Activated CD8-positive, alpha-beta memory T cell treated with anti-CD3 and anti-CD28 coated beads, Interleukin-2, amount 50 U/mL, for 24 hours (primary cell): ENCODE measurements around the gene PCED1A.
"Not testable (repeated sequence)": the region's sequence is repeated elsewhere in the genome, so short reads cannot be mapped to it uniquely, and the experiment has no call there.

ENCODE experiments used
- DNase-seq: peaks from one replicate; pipeline ENCODE4 v3.0.0-alpha.2; 2020; ENCODE audit errors: extremely low read depth

The PCED1A gene

GRCh38 chr20:2826655-2827054, 13.8 kb downstream of the PCED1A start:
- DNase-seq: no peak

GRCh38 chr20:2825761-2826160, 14.7 kb downstream of the PCED1A start:
- DNase-seq: no peak

GRCh38 chr20:2822073-2822472, 18.4 kb downstream of the PCED1A start:
- DNase-seq: no peak

GRCh38 chr20:2820896-2821869, 19.3 kb downstream of the PCED1A start:
- no peak for DNase-seq

- no peak for DNase-seq
Observed at GRCh38 chr20:2820084-2820895, 20.2 kb downstream of the PCED1A start.

GRCh38 chr20:2817891-2818595, 22.4 kb downstream of the PCED1A start:
- no peak for DNase-seq

GRCh38 chr20:2817341-2817726, 23.1 kb downstream of the PCED1A start:
- no peak for DNase-seq

- no peak for DNase-seq
Observed at GRCh38 chr20:2816583-2817340, 23.7 kb downstream of the PCED1A start.

GRCh38 chr20:2816030-2816582, 24.3 kb downstream of the PCED1A start, which contains the start of gene TMEM239:
Gene TMEM239, plus strand, starts transcription at chr20:2816364. Its CDS starts 191 bp downstream, at chr20:2816555.
- DNase-seq: no peak

- no peak for DNase-seq
Observed at GRCh38 chr20:2815242-2815900, 25.1 kb downstream of the PCED1A start.

- DNase-seq: no peak
Observed at GRCh38 chr20:2814587-2815051, 25.8 kb downstream of the PCED1A start, which contains the start of gene C20orf141. Gene C20orf141, plus strand, starts transcription at chr20:2814987. Its CDS starts 198 bp downstream, at chr20:2815185.

GRCh38 chr20:2814076-2814475, 26.4 kb downstream of the PCED1A start:
- DNase-seq: no peak

GRCh38 chr20:2812189-2812588, 28.3 kb downstream of the PCED1A start:
- DNase-seq: no peak

GRCh38 chr20:2809690-2810089, 30.8 kb downstream of the PCED1A start:
- DNase-seq: no peak

- DNase-seq: not testable (repeated sequence)
Observed at GRCh38 chr20:2807929-2808328, 32.5 kb downstream of the PCED1A start.

- DNase-seq: no peak
Observed at GRCh38 chr20:2807019-2807418, 33.4 kb downstream of the PCED1A start.

GRCh38 chr20:2806351-2806701, 34.1 kb downstream of the PCED1A start:
- DNase-seq: no peak

GRCh38 chr20:2805689-2806350, 34.6 kb downstream of the PCED1A start:
- no peak for DNase-seq

GRCh38 chr20:2804852-2805688, 35.4 kb downstream of the PCED1A start:
- no peak for DNase-seq
